Measurements from ENCODE around the gene ZFYVE9. TPM values are rescaled to one million over a fixed set of nuclear protein-coding genes. Genes with fewer than 3 reads are reported as not detected.

Gene ZFYVE9
- total and polyA plus RNA-seq, 9 of the 15 experiments (the other 6 are each of a cell fraction or from before 2014, with no cell fraction given) = 0.52 to 14.4 (median 8.9) TPM

DNA sequence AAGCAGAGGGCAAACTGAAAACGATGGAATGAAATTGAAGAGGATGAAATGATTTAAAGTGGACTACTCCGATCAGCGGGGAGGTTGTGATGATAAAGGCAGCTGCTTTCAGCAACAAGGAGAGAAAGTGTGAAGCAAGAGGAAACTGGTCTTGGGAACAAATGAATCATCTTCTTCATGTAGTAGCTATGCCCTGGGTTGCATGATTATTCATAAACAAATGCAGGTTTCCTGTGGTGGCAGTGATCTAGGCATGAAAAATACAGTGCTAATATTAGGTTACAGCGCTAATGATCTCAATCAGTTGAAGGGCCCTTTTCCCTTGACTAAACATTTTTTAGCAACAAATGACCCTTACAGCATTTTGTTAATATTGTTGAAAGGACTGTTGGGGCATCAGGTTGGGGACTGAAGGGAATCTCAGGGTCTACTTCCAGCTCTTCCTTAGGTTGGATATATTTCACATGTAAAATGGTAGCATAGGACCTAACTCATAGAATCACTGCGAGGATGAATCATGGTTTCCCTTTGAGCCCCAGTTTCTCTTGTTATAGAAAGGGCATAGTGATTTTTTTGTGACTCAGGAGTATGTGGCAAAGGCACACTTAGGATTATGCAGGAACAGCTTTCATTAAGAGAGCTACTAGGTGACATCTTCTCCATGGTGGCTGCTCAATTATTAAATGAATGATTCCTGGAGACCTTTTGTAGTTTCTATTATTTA is 1.9 kb upstream of the ZFYVE9 start:
- no TSS peak for BruUV-seq (replicated peaks)
- ATAC-seq = no peak
- Histone ChIP-seq H3K36me3 (ENCODE audit: control insufficient read depth, insufficient read depth, low read length) (no peaks in the 10 kb centered on the region), H3K4me3 (no peak overlapping the region), H3K9ac (ENCODE audit: insufficient read depth in 1 of 2, low read depth in 2 of 2, low read length in 2 of 2) (no peak overlapping the region), H3K27ac (ENCODE audit: extremely low read depth, low read depth, low read length) (no peak overlapping the region), H3K4me1 (replicated peaks in 1 of 2; ENCODE audit: control insufficient read depth in 2 of 2, insufficient read depth in 2 of 2, low read length in 2 of 2) (peaks cover 13 to 19% of the 10 kb centered on the region in 2 experiments), H4K20me1 (replicated peaks; ENCODE audit: control insufficient read depth, insufficient read depth, low read length) (no peaks in the 10 kb centered on the region), H2AFZ (ENCODE audit: low read depth, low read length) (0 out of 2 replicates have a peak overlapping the region, but pooled peaks have one; percentile 10), H3K4me2 (ENCODE audit: insufficient read depth, low read length) (no peak overlapping the region), H3K9me1 (ENCODE audit: control insufficient read depth, insufficient read depth, low read length) (no peaks in the 10 kb centered on the region), H3K79me2 (ENCODE audit: control insufficient read depth, insufficient read depth, low read length) (peaks cover 28% of the 10 kb centered on the region), H3K27me3 (ENCODE audit: control insufficient read depth in 2 of 2, insufficient read depth in 2 of 2, low read length in 2 of 2) (no peaks in the 10 kb centered on the region), H3K9me3 (replicated peaks; ENCODE audit: control insufficient read depth, insufficient read depth, low read depth, low read length) (no peaks in the 10 kb centered on the region)
- in situ Hi-C loops (cut with MboI) (loop anchor here (25.0 kb wide), 1 partner anchor 547 kb away; the partner anchor contains the start of gene COA7), intact Hi-C loops (cut with micrococcal nuclease) (loop anchor here (5.0 kb wide), 1 partner anchor 87 kb away; no protein-coding TSS in a partner anchor)
- ChIA-PET CTCF (ENCODE audit: low intra/inter-chr PET ratio) (no interaction called here), POLR2A (interaction anchor here (0.6 to 1.6 kb wide), 3 partner anchors 20 to 226 kb away, joined by 3 to 4 read pairs (median 3); partner anchors contain the start of gene CC2D1B)
- FAIRE-seq = no peak
- WGBS (ENCODE audit: insufficient coverage, low coverage, missing lambda C conversion rate) = 44% methylated on average over 5 of the region's 5 CpGs
- no peak for DNase-seq (ENCODE audit: extremely low read depth in 1 of 4, low spot score in 3 of 4)
- TF ChIP-seq, protein P1, sequence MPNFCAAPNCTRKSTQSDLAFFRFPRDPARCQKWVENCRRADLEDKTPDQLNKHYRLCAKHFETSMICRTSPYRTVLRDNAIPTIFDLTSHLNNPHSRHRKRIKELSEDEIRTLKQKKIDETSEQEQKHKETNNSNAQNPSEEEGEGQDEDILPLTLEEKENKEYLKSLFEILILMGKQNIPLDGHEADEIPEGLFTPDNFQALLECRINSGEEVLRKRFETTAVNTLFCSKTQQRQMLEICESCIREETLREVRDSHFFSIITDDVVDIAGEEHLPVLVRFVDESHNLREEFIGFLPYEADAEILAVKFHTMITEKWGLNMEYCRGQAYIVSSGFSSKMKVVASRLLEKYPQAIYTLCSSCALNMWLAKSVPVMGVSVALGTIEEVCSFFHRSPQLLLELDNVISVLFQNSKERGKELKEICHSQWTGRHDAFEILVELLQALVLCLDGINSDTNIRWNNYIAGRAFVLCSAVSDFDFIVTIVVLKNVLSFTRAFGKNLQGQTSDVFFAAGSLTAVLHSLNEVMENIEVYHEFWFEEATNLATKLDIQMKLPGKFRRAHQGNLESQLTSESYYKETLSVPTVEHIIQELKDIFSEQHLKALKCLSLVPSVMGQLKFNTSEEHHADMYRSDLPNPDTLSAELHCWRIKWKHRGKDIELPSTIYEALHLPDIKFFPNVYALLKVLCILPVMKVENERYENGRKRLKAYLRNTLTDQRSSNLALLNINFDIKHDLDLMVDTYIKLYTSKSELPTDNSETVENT (CRISPR knock-in tag; IDR thresholded peaks at IDR 0.05) = no peak
- TF ChIP-seq ZKSCAN1 (IDR thresholded peaks at IDR 0.05; ENCODE audit: low read depth, low read length) = no peak
- no peak for TF ChIP-seq ZNF146 (CRISPR knock-in tag; IDR thresholded peaks at IDR 0.05; ENCODE audit: unreplicated experiment)
- TF ChIP-seq CEBPG (CRISPR knock-in tag; IDR thresholded peaks at IDR 0.05) = no peak
- peak in 1 of 2 experiments; percentile 27; a peak in 1 of 4 replicates for TF ChIP-seq CEBPG (tag; conservative IDR thresholded peaks at IDR 0.05 in 1 of 2, IDR thresholded peaks at IDR 0.05 in 1 of 2)
- TF ChIP-seq POLR2G (IDR thresholded peaks at IDR 0.05; ENCODE audit: low read depth, low read length) = no peak
- TF ChIP-seq ZFP30 (CRISPR knock-in tag; IDR thresholded peaks at IDR 0.05; ENCODE audit: borderline replicate concordance) = no peak
- TF ChIP-seq ZEB2 (IDR thresholded peaks at IDR 0.05) = no peak
- TF ChIP-seq JUND (IDR thresholded peaks at IDR 0.05; ENCODE audit: borderline replicate concordance, low read depth, low read length) = no peak
- no peak for TF ChIP-seq JUND (tag; IDR thresholded peaks at IDR 0.05; ENCODE audit: borderline replicate concordance, low read depth, low read length)
- TF ChIP-seq ZNF24 (IDR thresholded peaks at IDR 0.05) = peak; percentile 68
- peak; percentile 35; the same call in 1 of the 2 replicates for TF ChIP-seq FOSL1 (tag; conservative IDR thresholded peaks at IDR 0.05)
- TF ChIP-seq, protein P2, sequence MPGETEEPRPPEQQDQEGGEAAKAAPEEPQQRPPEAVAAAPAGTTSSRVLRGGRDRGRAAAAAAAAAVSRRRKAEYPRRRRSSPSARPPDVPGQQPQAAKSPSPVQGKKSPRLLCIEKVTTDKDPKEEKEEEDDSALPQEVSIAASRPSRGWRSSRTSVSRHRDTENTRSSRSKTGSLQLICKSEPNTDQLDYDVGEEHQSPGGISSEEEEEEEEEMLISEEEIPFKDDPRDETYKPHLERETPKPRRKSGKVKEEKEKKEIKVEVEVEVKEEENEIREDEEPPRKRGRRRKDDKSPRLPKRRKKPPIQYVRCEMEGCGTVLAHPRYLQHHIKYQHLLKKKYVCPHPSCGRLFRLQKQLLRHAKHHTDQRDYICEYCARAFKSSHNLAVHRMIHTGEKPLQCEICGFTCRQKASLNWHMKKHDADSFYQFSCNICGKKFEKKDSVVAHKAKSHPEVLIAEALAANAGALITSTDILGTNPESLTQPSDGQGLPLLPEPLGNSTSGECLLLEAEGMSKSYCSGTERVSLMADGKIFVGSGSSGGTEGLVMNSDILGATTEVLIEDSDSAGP (CRISPR knock-in tag; IDR thresholded peaks at IDR 0.05) = no peak
- no peak for TF ChIP-seq MYC (IDR thresholded peaks at IDR 0.05; ENCODE audit: low read depth, low read length)
- TF ChIP-seq MYC (CRISPR knock-in tag; IDR thresholded peaks at IDR 0.05; ENCODE audit: borderline replicate concordance, low read depth) = no peak
- no peak for TF ChIP-seq ZNF695 (CRISPR knock-in tag; IDR thresholded peaks at IDR 0.05)
- TF ChIP-seq MAFF (IDR thresholded peaks at IDR 0.05; ENCODE audit: low read length) = no peak
- TF ChIP-seq BCOR (IDR thresholded peaks at IDR 0.05) = no peak
- TF ChIP-seq DACH1 (IDR thresholded peaks at IDR 0.05; ENCODE audit: partially characterized antibody) = peak; percentile 8
- TF ChIP-seq POLR2AphosphoS2 (IDR thresholded peaks at IDR 0.05; ENCODE audit: low read length) = no peak

Measured in K562 (cell line).